IMR-90 (cell line): ENCODE measurements around the gene KNG1.

Experiments
- BHLHE40 ChIP-seq: fragments of 150-350 bp; IDR thresholded peaks from 2 replicates; pipeline ENCODE4 v1.6.1; 2016; ENCODE audit warnings: mild to moderate bottlenecking, low read depth, low read length
- CEBPB ChIP-seq: IDR thresholded peaks from 2 replicates; pipeline ENCODE4 v1.6.1; 2012; ENCODE audit warnings: low read depth, low read length, improper control_type of control experiment
- CHD1 ChIP-seq: IDR thresholded peaks from 2 replicates; pipeline ENCODE4 v1.6.1; 2012; ENCODE audit warnings: low read depth, low read length, improper control_type of control experiment
- CTCF ChIP-seq: conservative IDR thresholded peaks from 2 replicates; pipeline ENCODE4 v1.5.1; 2012; ENCODE audit warnings: mild to moderate bottlenecking, low read depth, low read length, improper control_type of control experiment
- ELK1 ChIP-seq: fragments of 150-350 bp; IDR thresholded peaks from 2 replicates; pipeline ENCODE4 v1.6.1; 2016; ENCODE audit warnings: low read depth, mild to moderate bottlenecking, low read length, moderate library complexity, borderline replicate concordance
- MAFK ChIP-seq: IDR thresholded peaks from 2 replicates; pipeline ENCODE4 v1.6.1; 2012; ENCODE audit warnings: low read depth, low read length, improper control_type of control experiment
- MAZ ChIP-seq: IDR thresholded peaks from 2 replicates; pipeline ENCODE4 v1.6.1; 2012; ENCODE audit warnings: low read depth, mild to moderate bottlenecking, low read length, improper control_type of control experiment, moderate library complexity, borderline replicate concordance
- MXI1 ChIP-seq: IDR thresholded peaks from 2 replicates; pipeline ENCODE4 v1.6.1; 2012; ENCODE audit warnings: low read depth, mild to moderate bottlenecking, low read length, moderate library complexity, borderline replicate concordance
- POLR2A ChIP-seq: IDR thresholded peaks from 2 replicates; pipeline ENCODE4 v1.6.1; 2012; ENCODE audit warnings: mild to moderate bottlenecking, low read depth, low read length
- RAD21 ChIP-seq: IDR thresholded peaks from 2 replicates; pipeline ENCODE4 v1.6.1; 2012; ENCODE audit warnings: low read length, improper control_type of control experiment
- RCOR1 ChIP-seq: IDR thresholded peaks from 2 replicates; pipeline ENCODE4 v1.6.1; 2012; ENCODE audit warnings: mild to moderate bottlenecking, low read length, improper control_type of control experiment; ENCODE audit not compliant: insufficient replicate concordance
- RFX5 ChIP-seq: IDR thresholded peaks from 2 replicates; pipeline ENCODE4 v1.8.0; 2012; ENCODE audit warnings: low read depth, mild to moderate bottlenecking, low read length, moderate library complexity
- SMC3 ChIP-seq: fragments of 150-350 bp; IDR thresholded peaks from 2 replicates; pipeline ENCODE4 v1.6.1; 2016; ENCODE audit warnings: low read depth, mild to moderate bottlenecking, antibody characterized with exemption, low read length, moderate library complexity
- USF2 ChIP-seq: fragments of 150-350 bp; IDR thresholded peaks from 2 replicates; pipeline ENCODE4 v1.6.1; 2017; ENCODE audit warnings: mild to moderate bottlenecking, antibody characterized with exemption, low read length, low read depth

GRCh38 chr3:186668426-186668825, 48.7 kb upstream of the KNG1 start:
- TF ChIP-seq CTCF (no peak), BHLHE40 (no peak), USF2 (no peak), CHD1 (no peak), RFX5 (no peak), SMC3 (no peak), RCOR1 (no peak), POLR2A (no peak), CEBPB (no peak), MXI1 (no peak), MAZ (no peak), MAFK (no peak), ELK1 (no peak), RAD21 (no peak)
